K562 (cell line): ENCODE measurements around the gene PAN2. TPM values are rescaled to one million over a fixed set of nuclear protein-coding genes. Genes with fewer than 3 reads are reported as not detected.

Source experiments
- CBFA2T2 ChIP-seq: fragments of 450-650 bp; conservative IDR thresholded peaks from 2 replicates; pipeline ENCODE4 v1.6.1; 2017; ENCODE audit warnings: mild to moderate bottlenecking
- CHAMP1 ChIP-seq: fragments of 450-650 bp; IDR thresholded peaks from 2 replicates; pipeline ENCODE4 v1.6.1; 2016; ENCODE audit warnings: mild to moderate bottlenecking
- FUS ChIP-seq: fragments of 200-400 bp; formaldehyde crosslinking; optimal IDR thresholded peaks from 2 replicates; pipeline ENCODE3; 2017; ENCODE audit warnings: low read depth, low read length
- HES1 ChIP-seq: fragments of 450-650 bp; IDR thresholded peaks from 2 replicates; pipeline ENCODE4 v1.6.1; 2016; ENCODE audit warnings: low read depth, mild to moderate bottlenecking, moderate library complexity
- HINFP ChIP-seq: fragments of 450-650 bp; conservative IDR thresholded peaks from 2 replicates; pipeline ENCODE4 v1.6.1; 2016; ENCODE audit warnings: missing genetic modification characterization, low read depth, mild to moderate bottlenecking, control low read depth, missing compliant biosample characterization
- HMGXB4 ChIP-seq: sonication (generic); formaldehyde crosslinking; IDR thresholded peaks from 2 replicates; pipeline ENCODE4 v1.8.1; 2023; ENCODE audit warnings: mild to moderate bottlenecking, missing genetic modification reagents
- MYC ChIP-seq, 2 experiments: fragments of 250-450 bp in 1 of 2; sonication (Bioruptor Pico) in 1 of 2; IDR thresholded peaks; 2 replicates each; pipeline versions ENCODE4 v1.5.1 to v1.6.1; 2012 to 2021; ENCODE audit warnings: low read depth in 2 of 2, borderline replicate concordance in 1 of 2, improper control_type of control experiment in 1 of 2, low read length in 1 of 2, mild to moderate bottlenecking in 1 of 2, moderate library complexity in 1 of 2
- NUFIP1 ChIP-seq: fragments of 450-650 bp; IDR thresholded peaks from 2 replicates; pipeline ENCODE4 v1.6.1; 2018; ENCODE audit not compliant: partially characterized antibody
- polyA plus RNA-seq, 8 experiments: library from polyadenylated mRNA; depleted of rRNA in 4 of 8; stranded (reverse) in 5 of 8; unstranded in 3 of 8; fragments of >200 nt; fragmentation: Nextera tagmentation in 2 of 8; fragmentation: Illumina TruSeq in 1 of 8; extraction: Ambion mirVana in 2 of 8; extraction: Trizol in 1 of 8; gene quantifications; 2 replicates each; pipeline versions ENCODE4 v1.2.1 to v1.2.3, GENCODE V29; 2011 to 2014; ENCODE audit warnings: inconsistent platforms in 1 of 8, missing spikeins in 1 of 8
- total RNA-seq, 7 experiments: library from RNA; depleted of rRNA in 6 of 7; stranded (reverse); fragments of >200 nt in 6 of 7; fragmentation: Illumina TruSeq in 2 of 7; extraction: Trizol in 2 of 7; gene quantifications; 2 replicates each; pipeline versions ENCODE4 v1.2.1 to v1.2.3, GENCODE V29; 2011 to 2021; ENCODE audit warnings: low replicate concordance in 1 of 7

The PAN2 gene
- total and polyA plus RNA-seq, 9 of the 15 experiments (the other 6 are each of a cell fraction or from before 2014, with no cell fraction given), result 15.0 to 66.1 (median 25.9) TPM

GRCh38 chr12:56366948-56367347 lies 33.1 kb upstream of the PAN2 start (continued):
- TF ChIP-seq CHAMP1 (no peak), FUS (no peak), HMGXB4 (CRISPR knock-in tag) (no peak), HINFP (tag) (no peak), HES1 (no peak), CBFA2T2 (no peak), MYC (IDR thresholded peaks at IDR 0.05; ENCODE audit: low read depth, low read length) (no peak), MYC (CRISPR knock-in tag; IDR thresholded peaks at IDR 0.05; ENCODE audit: borderline replicate concordance, low read depth) (no peak), NUFIP1 (no peak)
